HEK293 (cell line): Measurements from ENCODE around the gene C1D.
A peak's percentile ranks its signal among the peaks of the same experiment; 100 is the strongest.

ENCODE experiments used
- BCL11A ChIP-seq: fragments of 450-650 bp; formaldehyde crosslinking; IDR thresholded peaks from 2 replicates; pipeline ENCODE4 v1.5.1; 2016; ENCODE audit warnings: low read depth, missing biosample characterization, missing genetic modification characterization
- GFI1B ChIP-seq: fragments of 450-650 bp; formaldehyde crosslinking; IDR thresholded peaks from 2 replicates; pipeline ENCODE4 v1.5.1; 2016; ENCODE audit warnings: missing biosample characterization, missing genetic modification characterization
- IKZF3 ChIP-seq: fragments of 450-650 bp; IDR thresholded peaks from 2 replicates; pipeline ENCODE4 v1.5.0; 2018; ENCODE audit warnings: missing biosample characterization, mild to moderate bottlenecking, missing genetic modification characterization, moderate library complexity
- KLF1 ChIP-seq: fragments of 450-650 bp; formaldehyde crosslinking; IDR thresholded peaks from 2 replicates; pipeline ENCODE4 v1.5.1; 2016; ENCODE audit warnings: missing biosample characterization, missing genetic modification characterization
- KLF16 ChIP-seq: fragments of 450-650 bp; formaldehyde crosslinking; IDR thresholded peaks from 2 replicates; pipeline ENCODE4 v1.5.1; 2017; ENCODE audit warnings: missing biosample characterization, missing genetic modification characterization
- KLF7 ChIP-seq: fragments of 450-650 bp; formaldehyde crosslinking; IDR thresholded peaks from 2 replicates; pipeline ENCODE4 v1.5.1; 2016; ENCODE audit warnings: missing biosample characterization, missing genetic modification characterization, borderline replicate concordance
- KLF8 ChIP-seq: fragments of 450-650 bp; formaldehyde crosslinking; IDR thresholded peaks from 2 replicates; pipeline ENCODE4 v1.5.1; 2016; ENCODE audit warnings: missing biosample characterization, missing genetic modification characterization
- MEIS1 ChIP-seq: sonication (generic); formaldehyde crosslinking; IDR thresholded peaks from 2 replicates; pipeline ENCODE4 v1.8.1; 2022; ENCODE audit warnings: missing genetic modification reagents, mild to moderate bottlenecking, borderline replicate concordance
- PRDM1 ChIP-seq: fragments of 450-650 bp; formaldehyde crosslinking; IDR thresholded peaks from 2 replicates; pipeline ENCODE4; 2016; ENCODE audit warnings: missing biosample characterization, missing genetic modification characterization
- RBAK ChIP-seq: fragments of 450-650 bp; formaldehyde crosslinking; IDR thresholded peaks from 2 replicates; pipeline ENCODE4 v1.5.1; 2016; ENCODE audit warnings: missing biosample characterization, missing genetic modification characterization
- REST ChIP-seq: fragments of 450-650 bp; formaldehyde crosslinking; IDR thresholded peaks from 2 replicates; pipeline ENCODE4 v1.5.1; 2016; ENCODE audit warnings: missing biosample characterization, missing genetic modification characterization
- SP7 ChIP-seq: fragments of 450-650 bp; formaldehyde crosslinking; IDR thresholded peaks from 2 replicates; pipeline ENCODE4 v1.5.1; 2016; ENCODE audit warnings: missing biosample characterization, missing genetic modification characterization
- WT1 ChIP-seq: fragments of 450-650 bp; formaldehyde crosslinking; IDR thresholded peaks from 2 replicates; pipeline ENCODE4 v1.5.1; 2016; ENCODE audit warnings: missing biosample characterization, missing genetic modification characterization
- ZBTB44 ChIP-seq: fragments of 450-650 bp; IDR thresholded peaks from 2 replicates; pipeline ENCODE4 v1.5.1; 2018; ENCODE audit warnings: missing biosample characterization, mild to moderate bottlenecking, missing genetic modification characterization
- ZEB2 ChIP-seq: fragments of 450-650 bp; formaldehyde crosslinking; IDR thresholded peaks from 2 replicates; pipeline ENCODE4 v1.5.1; 2016; ENCODE audit warnings: missing biosample characterization, missing genetic modification characterization
- ZFP37 ChIP-seq: fragments of 450-650 bp; formaldehyde crosslinking; IDR thresholded peaks from 2 replicates; pipeline ENCODE4 v1.5.1; 2016; ENCODE audit warnings: missing biosample characterization, missing genetic modification characterization
- ZNF112 ChIP-seq: fragments of 450-650 bp; formaldehyde crosslinking; IDR thresholded peaks from 2 replicates; pipeline ENCODE4 v1.5.0; 2017; ENCODE audit warnings: missing biosample characterization, missing genetic modification characterization
- ZNF2 ChIP-seq: fragments of 450-650 bp; formaldehyde crosslinking; IDR thresholded peaks from 2 replicates; pipeline ENCODE4 v1.5.1; 2016; ENCODE audit warnings: missing biosample characterization, missing genetic modification characterization
- ZNF341 ChIP-seq: fragments of 450-650 bp; formaldehyde crosslinking; IDR thresholded peaks from 2 replicates; pipeline ENCODE4; 2016; ENCODE audit warnings: low read depth, missing biosample characterization, missing genetic modification characterization
- ZNF391 ChIP-seq: fragments of 450-650 bp; formaldehyde crosslinking; IDR thresholded peaks from 2 replicates; pipeline ENCODE4 v1.5.1; 2016; ENCODE audit warnings: low read depth, missing biosample characterization, missing genetic modification characterization, borderline replicate concordance
- ZNF416 ChIP-seq: fragments of 450-650 bp; formaldehyde crosslinking; IDR thresholded peaks from 2 replicates; pipeline ENCODE4 v1.5.1; 2016; ENCODE audit warnings: missing biosample characterization, missing genetic modification characterization
- ZNF48 ChIP-seq: fragments of 450-650 bp; formaldehyde crosslinking; IDR thresholded peaks from 2 replicates; pipeline ENCODE4 v1.5.1; 2016; ENCODE audit warnings: missing biosample characterization, missing genetic modification characterization
- ZNF548 ChIP-seq: fragments of 450-650 bp; formaldehyde crosslinking; IDR thresholded peaks from 2 replicates; pipeline ENCODE4 v1.5.1; 2016; ENCODE audit warnings: missing biosample characterization, missing genetic modification characterization
- ZNF658 ChIP-seq: fragments of 450-650 bp; formaldehyde crosslinking; IDR thresholded peaks from 2 replicates; pipeline ENCODE4; 2016; ENCODE audit warnings: missing biosample characterization, missing genetic modification characterization
- ZNF670 ChIP-seq: fragments of 450-650 bp; formaldehyde crosslinking; IDR thresholded peaks from 2 replicates; pipeline ENCODE4 v1.5.1; 2016; ENCODE audit warnings: missing biosample characterization, missing genetic modification characterization, low read depth
- ZNF701 ChIP-seq: fragments of 450-650 bp; formaldehyde crosslinking; IDR thresholded peaks from 2 replicates; pipeline ENCODE4 v1.5.1; 2016; ENCODE audit warnings: missing biosample characterization, missing genetic modification characterization
- ZSCAN30 ChIP-seq: fragments of 450-650 bp; IDR thresholded peaks from 2 replicates; pipeline ENCODE4 v1.5.1; 2018; ENCODE audit warnings: missing biosample characterization, mild to moderate bottlenecking, missing genetic modification characterization, moderate library complexity
- TF ChIP-seq, protein P1 (sequence below): fragments of 450-650 bp; formaldehyde crosslinking; IDR thresholded peaks from 2 replicates; pipeline ENCODE4 v1.5.1; 2016; ENCODE audit warnings: missing biosample characterization, missing genetic modification characterization, borderline replicate concordance
- TF ChIP-seq, protein P2 (sequence below): fragments of 450-650 bp; formaldehyde crosslinking; IDR thresholded peaks from 2 replicates; pipeline ENCODE4 v1.5.1; 2016; ENCODE audit warnings: missing biosample characterization, missing genetic modification characterization, low read depth
- TF ChIP-seq, protein P3 (sequence below): fragments of 450-650 bp; formaldehyde crosslinking; IDR thresholded peaks from 2 replicates; pipeline ENCODE4 v1.5.1; 2016; ENCODE audit warnings: missing biosample characterization, missing genetic modification characterization

Gene C1D

GRCh38 chr2:68027959-68028358 lies 34.8 kb downstream of the C1D start (continued):
- TF ChIP-seq IKZF3: 0 out of 2 replicates have a peak, but pooled peaks have one; percentile 13
- TF ChIP-seq, protein P1, sequence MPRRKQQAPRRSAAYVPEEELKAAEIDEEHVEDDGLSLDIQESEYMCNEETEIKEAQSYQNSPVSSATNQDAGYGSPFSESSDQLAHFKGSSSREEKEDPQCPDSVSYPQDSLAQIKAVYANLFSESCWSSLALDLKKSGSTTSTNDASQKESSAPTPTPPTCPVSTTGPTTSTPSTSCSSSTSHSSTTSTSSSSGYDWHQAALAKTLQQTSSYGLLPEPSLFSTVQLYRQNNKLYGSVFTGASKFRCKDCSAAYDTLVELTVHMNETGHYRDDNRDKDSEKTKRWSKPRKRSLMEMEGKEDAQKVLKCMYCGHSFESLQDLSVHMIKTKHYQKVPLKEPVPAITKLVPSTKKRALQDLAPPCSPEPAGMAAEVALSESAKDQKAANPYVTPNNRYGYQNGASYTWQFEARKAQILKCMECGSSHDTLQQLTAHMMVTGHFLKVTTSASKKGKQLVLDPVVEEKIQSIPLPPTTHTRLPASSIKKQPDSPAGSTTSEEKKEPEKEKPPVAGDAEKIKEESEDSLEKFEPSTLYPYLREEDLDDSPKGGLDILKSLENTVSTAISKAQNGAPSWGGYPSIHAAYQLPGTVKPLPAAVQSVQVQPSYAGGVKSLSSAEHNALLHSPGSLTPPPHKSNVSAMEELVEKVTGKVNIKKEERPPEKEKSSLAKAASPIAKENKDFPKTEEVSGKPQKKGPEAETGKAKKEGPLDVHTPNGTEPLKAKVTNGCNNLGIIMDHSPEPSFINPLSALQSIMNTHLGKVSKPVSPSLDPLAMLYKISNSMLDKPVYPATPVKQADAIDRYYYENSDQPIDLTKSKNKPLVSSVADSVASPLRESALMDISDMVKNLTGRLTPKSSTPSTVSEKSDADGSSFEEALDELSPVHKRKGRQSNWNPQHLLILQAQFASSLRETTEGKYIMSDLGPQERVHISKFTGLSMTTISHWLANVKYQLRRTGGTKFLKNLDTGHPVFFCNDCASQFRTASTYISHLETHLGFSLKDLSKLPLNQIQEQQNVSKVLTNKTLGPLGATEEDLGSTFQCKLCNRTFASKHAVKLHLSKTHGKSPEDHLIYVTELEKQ: 0 out of 2 replicates have a peak, but pooled peaks have one; percentile 10
- 0 out of 2 replicates have a peak, but pooled peaks have one; percentile 23 for TF ChIP-seq ZNF2 (tag by site-specific recombination)
- no peak for TF ChIP-seq MEIS1 (CRISPR knock-in tag)
- no peak for TF ChIP-seq ZSCAN30 (tag by site-specific recombination)
- TF ChIP-seq ZFP37 (tag by site-specific recombination): peak; percentile 61; the same call in 1 of the 2 replicates
- peak; percentile 77 for TF ChIP-seq ZEB2 (tag by site-specific recombination)
- TF ChIP-seq ZNF548 (tag by site-specific recombination): no peak
- TF ChIP-seq SP7 (tag by site-specific recombination): peak; percentile 77
- TF ChIP-seq BCL11A (tag by site-specific recombination): peak; percentile 85; the same call in 1 of the 2 replicates
- TF ChIP-seq REST (tag by site-specific recombination): no peak
- no peak for TF ChIP-seq ZNF112 (tag by site-specific recombination)
- TF ChIP-seq ZNF658: no peak
- no peak for TF ChIP-seq ZNF391 (tag by site-specific recombination)
- peak; percentile 97 for TF ChIP-seq ZBTB44 (tag by site-specific recombination)
- no peak for TF ChIP-seq ZNF341 (tag by site-specific recombination)
- TF ChIP-seq ZNF670 (tag by site-specific recombination): no peak
- TF ChIP-seq, protein P2, sequence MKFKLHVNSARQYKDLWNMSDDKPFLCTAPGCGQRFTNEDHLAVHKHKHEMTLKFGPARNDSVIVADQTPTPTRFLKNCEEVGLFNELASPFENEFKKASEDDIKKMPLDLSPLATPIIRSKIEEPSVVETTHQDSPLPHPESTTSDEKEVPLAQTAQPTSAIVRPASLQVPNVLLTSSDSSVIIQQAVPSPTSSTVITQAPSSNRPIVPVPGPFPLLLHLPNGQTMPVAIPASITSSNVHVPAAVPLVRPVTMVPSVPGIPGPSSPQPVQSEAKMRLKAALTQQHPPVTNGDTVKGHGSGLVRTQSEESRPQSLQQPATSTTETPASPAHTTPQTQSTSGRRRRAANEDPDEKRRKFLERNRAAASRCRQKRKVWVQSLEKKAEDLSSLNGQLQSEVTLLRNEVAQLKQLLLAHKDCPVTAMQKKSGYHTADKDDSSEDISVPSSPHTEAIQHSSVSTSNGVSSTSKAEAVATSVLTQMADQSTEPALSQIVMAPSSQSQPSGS (tag by site-specific recombination): peak; percentile 55; the same call in 1 of the 2 replicates
- peak; percentile 77 for TF ChIP-seq KLF8 (tag by site-specific recombination)
- TF ChIP-seq GFI1B (tag by site-specific recombination): no peak
- TF ChIP-seq ZNF416 (tag by site-specific recombination): no peak
- no peak for TF ChIP-seq KLF1 (tag by site-specific recombination)
- 0 out of 2 replicates have a peak, but pooled peaks have one; percentile 60 for TF ChIP-seq KLF16
- TF ChIP-seq ZNF48 (tag by site-specific recombination): no peak
- no peak for TF ChIP-seq RBAK
- TF ChIP-seq PRDM1 (tag by site-specific recombination): no peak
- TF ChIP-seq, protein P3, sequence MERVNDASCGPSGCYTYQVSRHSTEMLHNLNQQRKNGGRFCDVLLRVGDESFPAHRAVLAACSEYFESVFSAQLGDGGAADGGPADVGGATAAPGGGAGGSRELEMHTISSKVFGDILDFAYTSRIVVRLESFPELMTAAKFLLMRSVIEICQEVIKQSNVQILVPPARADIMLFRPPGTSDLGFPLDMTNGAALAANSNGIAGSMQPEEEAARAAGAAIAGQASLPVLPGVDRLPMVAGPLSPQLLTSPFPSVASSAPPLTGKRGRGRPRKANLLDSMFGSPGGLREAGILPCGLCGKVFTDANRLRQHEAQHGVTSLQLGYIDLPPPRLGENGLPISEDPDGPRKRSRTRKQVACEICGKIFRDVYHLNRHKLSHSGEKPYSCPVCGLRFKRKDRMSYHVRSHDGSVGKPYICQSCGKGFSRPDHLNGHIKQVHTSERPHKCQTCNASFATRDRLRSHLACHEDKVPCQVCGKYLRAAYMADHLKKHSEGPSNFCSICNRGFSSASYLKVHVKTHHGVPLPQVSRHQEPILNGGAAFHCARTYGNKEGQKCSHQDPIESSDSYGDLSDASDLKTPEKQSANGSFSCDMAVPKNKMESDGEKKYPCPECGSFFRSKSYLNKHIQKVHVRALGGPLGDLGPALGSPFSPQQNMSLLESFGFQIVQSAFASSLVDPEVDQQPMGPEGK: no peak
- peak; percentile 67 for TF ChIP-seq WT1 (tag by site-specific recombination)
- no peak for TF ChIP-seq ZNF701 (tag by site-specific recombination)
- TF ChIP-seq KLF7 (tag by site-specific recombination): peak; percentile 37; the same call in 1 of the 2 replicates
